ENCODE measurements around the gene PLK3.
"Not testable (repeated sequence)": the region's sequence is repeated elsewhere in the genome, so short reads cannot be mapped to it uniquely, and the experiment has no call there.

Gene PLK3

DNA sequence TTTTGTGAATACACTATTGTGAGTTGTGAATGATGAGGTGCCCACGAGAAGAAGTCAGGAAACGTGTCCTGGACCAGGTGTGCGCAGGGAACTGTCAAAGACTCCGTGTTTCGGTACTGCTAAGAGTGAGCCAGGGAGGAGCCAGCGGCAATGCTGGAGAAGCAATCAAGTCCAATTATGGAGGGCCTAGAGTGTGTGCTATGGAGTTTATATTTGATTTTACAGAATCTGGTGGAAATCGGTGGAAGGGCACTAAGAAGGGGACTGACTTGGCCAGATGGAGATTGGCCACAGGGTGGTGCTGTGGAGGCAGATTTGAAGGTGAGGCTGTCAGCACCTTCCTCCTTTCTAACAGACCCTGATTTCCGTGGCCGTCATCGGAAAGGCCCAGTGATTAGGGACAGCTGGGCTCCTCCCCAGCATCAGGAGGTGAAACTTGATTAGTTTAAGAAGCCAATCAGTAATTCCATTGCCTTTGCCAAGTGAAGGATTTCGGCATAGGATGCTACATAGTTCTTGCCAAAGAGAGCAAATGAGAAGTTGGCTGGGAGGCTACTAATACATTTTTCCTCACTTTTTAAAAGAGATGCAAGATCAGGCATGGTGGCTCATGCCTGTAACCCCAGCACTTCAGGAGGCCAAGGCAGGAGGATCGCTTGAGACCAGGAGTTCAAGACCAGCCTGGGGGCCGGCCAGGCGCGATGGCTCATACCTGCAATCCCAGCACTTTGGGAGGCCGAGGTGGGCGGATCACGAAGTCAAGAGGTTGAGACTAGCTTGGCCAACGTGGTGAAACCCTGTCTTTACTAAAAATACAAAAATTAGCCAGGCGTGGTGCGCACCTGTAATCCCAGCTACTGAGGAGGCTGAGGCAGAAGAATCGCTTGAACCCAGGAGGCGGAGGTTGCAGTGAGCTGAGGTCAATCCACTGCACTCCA is 35.8 kb downstream of the PLK3 start:
- Histone ChIP-seq H3K27ac (ENCODE audit: low read depth, low read length) (no peak overlapping the region), H3K9ac (ENCODE audit: low read length) (no peak overlapping the region), H3K4me3 (ENCODE audit: low read depth in 1 of 2, low read length in 2 of 2) (no peak overlapping the region), H3K4me1 (ENCODE audit: insufficient read depth, low read length) (peaks cover 3% of the 10 kb centered on the region), H3K9me3 (ENCODE audit: low read length) (no peaks in the 10 kb centered on the region), H3K27me3 (ENCODE audit: control insufficient read depth in 1 of 2, insufficient read depth in 2 of 2, low read length in 2 of 2) (no peaks in the 10 kb centered on the region), H3K36me3 (ENCODE audit: insufficient read depth, low read length) (no peaks in the 10 kb centered on the region)

DNA sequence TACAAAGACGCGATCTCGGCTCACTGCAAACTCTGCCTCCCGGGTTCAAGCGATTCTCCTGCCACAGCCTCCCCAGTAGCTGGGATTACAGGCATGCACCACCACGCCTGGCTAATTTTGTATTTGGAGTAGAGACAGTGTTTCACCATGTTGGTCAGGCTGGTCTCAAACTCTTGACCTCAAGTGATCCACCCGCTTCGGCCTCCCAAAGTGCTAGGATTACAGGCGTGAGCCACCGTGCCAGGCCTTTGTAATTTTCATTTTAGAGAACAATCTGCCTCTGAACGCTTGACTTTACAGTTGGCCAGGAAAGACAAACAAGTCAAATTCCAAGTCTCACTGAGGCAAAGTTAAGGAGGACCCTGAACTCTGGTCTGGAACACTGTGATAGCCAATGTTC is 38.1 kb downstream of the PLK3 start:
- not testable (repeated sequence) for H3K9ac ChIP-seq (ENCODE audit: low read length); H3K4me1 ChIP-seq (ENCODE audit: insufficient read depth, low read length); H3K27me3 ChIP-seq (ENCODE audit: control insufficient read depth in 1 of 2, insufficient read depth in 2 of 2, low read length in 2 of 2); H3K4me3 ChIP-seq (ENCODE audit: low read depth in 1 of 2, low read length in 2 of 2); H3K36me3 ChIP-seq (ENCODE audit: insufficient read depth, low read length); H3K9me3 ChIP-seq (ENCODE audit: low read length); H3K27ac ChIP-seq (ENCODE audit: low read depth, low read length)

- Histone ChIP-seq H3K27me3 (ENCODE audit: control insufficient read depth in 1 of 2, insufficient read depth in 2 of 2, low read length in 2 of 2) (no peaks in the 10 kb centered on the region), H3K27ac (ENCODE audit: low read depth, low read length) (no peak overlapping the region), H3K4me3 (ENCODE audit: low read depth in 1 of 2, low read length in 2 of 2) (no peak overlapping the region), H3K9ac (ENCODE audit: low read length) (no peak overlapping the region), H3K4me1 (ENCODE audit: insufficient read depth, low read length) (peaks cover 3% of the 10 kb centered on the region), H3K36me3 (ENCODE audit: insufficient read depth, low read length) (no peaks in the 10 kb centered on the region), H3K9me3 (ENCODE audit: low read length) (no peaks in the 10 kb centered on the region)
Measured at GRCh38 chr1:44839576-44839975, 39.4 kb downstream of the PLK3 start.

GRCh38 chr1:44842486-44842861 is 42.3 kb downstream of the PLK3 start:
- no peaks in the 10 kb centered on the region for H3K4me1 ChIP-seq (ENCODE audit: insufficient read depth, low read length)
- peak overlapping the region; percentile 66 to 68 for H3K4me3 ChIP-seq (ENCODE audit: low read depth in 1 of 2, low read length in 2 of 2)
- no peaks in the 10 kb centered on the region for H3K27me3 ChIP-seq (ENCODE audit: control insufficient read depth in 1 of 2, insufficient read depth in 2 of 2, low read length in 2 of 2)
- no peak overlapping the region for H3K9ac ChIP-seq (ENCODE audit: low read length)
- no peaks in the 10 kb centered on the region for H3K36me3 ChIP-seq (ENCODE audit: insufficient read depth, low read length)
- H3K9me3 ChIP-seq (ENCODE audit: low read length): no peaks in the 10 kb centered on the region
- H3K27ac ChIP-seq (ENCODE audit: low read depth, low read length): peak overlapping the region; percentile 57

- Histone ChIP-seq H3K4me1 (ENCODE audit: insufficient read depth, low read length) (no peaks in the 10 kb centered on the region), H3K9ac (ENCODE audit: low read length) (no peak within 1 kb of the TSS), H3K9me3 (ENCODE audit: low read length) (no peaks in the 10 kb centered on the region), H3K27ac (ENCODE audit: low read depth, low read length) (peak within 1 kb of the TSS; percentile 57), H3K27me3 (ENCODE audit: control insufficient read depth in 1 of 2, insufficient read depth in 2 of 2, low read length in 2 of 2) (no peaks in the 10 kb centered on the region), H3K36me3 (ENCODE audit: insufficient read depth, low read length) (no peaks in the 10 kb centered on the region), H3K4me3 (ENCODE audit: low read depth in 1 of 2, low read length in 2 of 2) (peak within 1 kb of the TSS; percentile 66 to 68)
Measured at GRCh38 chr1:44842862-44843655, 42.9 kb downstream of the PLK3 start, which contains the start of gene PTCH2. Gene PTCH2, minus strand, starts transcription at chr1:44843253. Its CDS starts 321 bp downstream, at chr1:44842932.

- Histone ChIP-seq H3K4me3 (ENCODE audit: low read depth in 1 of 2, low read length in 2 of 2) (no peak overlapping the region), H3K4me1 (ENCODE audit: insufficient read depth, low read length) (no peaks in the 10 kb centered on the region), H3K36me3 (ENCODE audit: insufficient read depth, low read length) (peaks cover 6% of the 10 kb centered on the region), H3K9me3 (ENCODE audit: low read length) (no peaks in the 10 kb centered on the region), H3K9ac (ENCODE audit: low read length) (no peak overlapping the region), H3K27ac (ENCODE audit: low read depth, low read length) (no peak overlapping the region), H3K27me3 (ENCODE audit: control insufficient read depth in 1 of 2, insufficient read depth in 2 of 2, low read length in 2 of 2) (no peaks in the 10 kb centered on the region)
Measured at GRCh38 chr1:44846985-44847384, 46.8 kb downstream of the PLK3 start.

GRCh38 chr1:44847845-44848244 is 47.7 kb downstream of the PLK3 start:
- H3K27ac ChIP-seq (ENCODE audit: low read depth, low read length): no peak overlapping the region
- H3K27me3 ChIP-seq (ENCODE audit: control insufficient read depth in 1 of 2, insufficient read depth in 2 of 2, low read length in 2 of 2): no peaks in the 10 kb centered on the region
- no peak overlapping the region for H3K4me3 ChIP-seq (ENCODE audit: low read depth in 1 of 2, low read length in 2 of 2)
- H3K9me3 ChIP-seq (ENCODE audit: low read length): no peaks in the 10 kb centered on the region
- no peak overlapping the region for H3K9ac ChIP-seq (ENCODE audit: low read length)
- peaks cover 6% of the 10 kb centered on the region for H3K36me3 ChIP-seq (ENCODE audit: insufficient read depth, low read length)
- H3K4me1 ChIP-seq (ENCODE audit: insufficient read depth, low read length): no peaks in the 10 kb centered on the region

DNA sequence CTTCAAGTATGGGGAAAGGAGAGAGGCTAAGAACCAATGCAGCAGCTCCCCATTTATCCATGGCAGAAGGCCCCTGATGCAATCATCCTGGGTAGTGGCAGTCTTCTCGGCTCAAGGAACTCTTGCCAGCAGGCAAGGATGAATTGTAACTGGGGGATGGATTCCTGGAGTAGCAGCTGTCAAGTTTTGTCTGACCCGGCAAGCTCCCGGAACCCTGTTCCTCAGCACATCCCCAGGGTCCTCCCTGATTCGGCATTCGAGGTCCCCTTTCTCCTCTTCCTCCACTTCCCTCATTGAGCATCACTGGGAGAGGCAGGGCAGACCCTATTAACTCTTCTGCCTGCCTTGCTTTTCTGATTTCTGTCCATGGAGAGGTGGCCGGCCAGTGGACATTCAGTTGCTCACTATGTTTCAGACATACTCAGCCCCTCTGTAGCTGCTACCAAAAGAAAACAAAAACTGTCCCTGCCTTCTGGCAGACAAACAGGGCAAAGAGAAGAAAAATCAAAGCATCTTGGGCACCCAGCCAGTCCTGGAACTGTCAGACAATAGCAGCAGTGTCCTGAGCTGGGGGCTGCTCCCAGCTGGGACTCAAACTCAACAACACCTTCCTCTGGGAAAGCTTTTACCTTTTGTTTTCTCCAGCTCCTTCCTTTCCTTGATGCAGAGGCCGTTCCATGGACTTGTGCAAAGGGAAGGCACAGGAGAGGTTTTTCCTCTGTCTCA is 48.4 kb downstream of the PLK3 start:
- Histone ChIP-seq H3K4me3 (ENCODE audit: low read depth in 1 of 2, low read length in 2 of 2) (no peak overlapping the region), H3K9me3 (ENCODE audit: low read length) (no peaks in the 10 kb centered on the region), H3K36me3 (ENCODE audit: insufficient read depth, low read length) (peaks cover 6% of the 10 kb centered on the region), H3K9ac (ENCODE audit: low read length) (no peak overlapping the region), H3K27me3 (ENCODE audit: control insufficient read depth in 1 of 2, insufficient read depth in 2 of 2, low read length in 2 of 2) (no peaks in the 10 kb centered on the region), H3K27ac (ENCODE audit: low read depth, low read length) (no peak overlapping the region), H3K4me1 (ENCODE audit: insufficient read depth, low read length) (no peaks in the 10 kb centered on the region)

GRCh38 chr1:44849575-44850132 is 49.5 kb downstream of the PLK3 start:
- H3K9ac ChIP-seq (ENCODE audit: low read length): no peak overlapping the region
- H3K36me3 ChIP-seq (ENCODE audit: insufficient read depth, low read length): peaks cover 6% of the 10 kb centered on the region
- H3K9me3 ChIP-seq (ENCODE audit: low read length): no peaks in the 10 kb centered on the region
- H3K4me1 ChIP-seq (ENCODE audit: insufficient read depth, low read length): no peaks in the 10 kb centered on the region
- H3K4me3 ChIP-seq (ENCODE audit: low read depth in 1 of 2, low read length in 2 of 2): no peak overlapping the region
- no peak overlapping the region for H3K27ac ChIP-seq (ENCODE audit: low read depth, low read length)
- no peaks in the 10 kb centered on the region for H3K27me3 ChIP-seq (ENCODE audit: control insufficient read depth in 1 of 2, insufficient read depth in 2 of 2, low read length in 2 of 2)

DNA sequence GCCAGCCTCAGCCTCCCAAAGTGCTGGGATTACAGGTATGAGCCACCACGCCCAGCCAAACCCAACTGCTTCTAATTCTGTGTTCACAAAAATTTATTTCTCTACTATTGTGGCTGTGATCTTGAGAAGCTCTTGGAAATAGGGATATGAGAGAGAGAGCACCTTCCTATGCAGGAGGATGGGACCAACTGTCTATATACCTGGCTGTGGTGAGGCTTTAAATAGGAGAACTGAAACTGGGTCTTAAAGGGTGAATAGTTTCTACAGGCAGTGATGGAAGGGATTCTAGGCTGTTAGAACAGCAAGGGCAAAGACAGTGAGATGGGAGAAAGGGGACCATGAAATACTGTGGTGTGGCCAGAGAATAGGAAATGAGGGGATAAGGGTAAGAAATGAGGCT is 51.1 kb downstream of the PLK3 start:
- Histone ChIP-seq H3K9ac (ENCODE audit: low read length) (no peak overlapping the region), H3K9me3 (ENCODE audit: low read length) (no peaks in the 10 kb centered on the region), H3K36me3 (ENCODE audit: insufficient read depth, low read length) (peaks cover 6% of the 10 kb centered on the region), H3K4me1 (ENCODE audit: insufficient read depth, low read length) (no peaks in the 10 kb centered on the region), H3K27ac (ENCODE audit: low read depth, low read length) (no peak overlapping the region), H3K27me3 (ENCODE audit: control insufficient read depth in 1 of 2, insufficient read depth in 2 of 2, low read length in 2 of 2) (no peaks in the 10 kb centered on the region), H3K4me3 (ENCODE audit: low read depth in 1 of 2, low read length in 2 of 2) (no peak overlapping the region)

GRCh38 chr1:44853201-44853600 is 53.0 kb downstream of the PLK3 start:
- Histone ChIP-seq H3K4me1 (ENCODE audit: insufficient read depth, low read length) (no peaks in the 10 kb centered on the region), H3K36me3 (ENCODE audit: insufficient read depth, low read length) (peaks cover 6% of the 10 kb centered on the region), H3K4me3 (ENCODE audit: low read depth in 1 of 2, low read length in 2 of 2) (no peak overlapping the region)

More at GRCh38 chr1:44853201-44853600, 53.0 kb downstream of the PLK3 start:
- H3K27me3 ChIP-seq (ENCODE audit: control insufficient read depth in 1 of 2, insufficient read depth in 2 of 2, low read length in 2 of 2): no peaks in the 10 kb centered on the region
- no peak overlapping the region for H3K27ac ChIP-seq (ENCODE audit: low read depth, low read length)
- no peaks in the 10 kb centered on the region for H3K9me3 ChIP-seq (ENCODE audit: low read length)
- H3K9ac ChIP-seq (ENCODE audit: low read length): no peak overlapping the region
